H1 (cell line): ENCODE measurements around the gene ADGRG2. TPM values are rescaled to one million over a fixed set of nuclear protein-coding genes. Genes with fewer than 3 reads are reported as not detected.
A peak's percentile ranks its signal among the peaks of the same experiment; 100 is the strongest.

Experiments used
- CTCF ChIA-PET: fragments of 300-600 bp; sonication (Branson Sonifier 250); formaldehyde crosslinking; loops from one replicate; lab custom pipeline; 2021; ENCODE audit not compliant: partially characterized antibody; lab: Charles Lee
- POLR2A ChIA-PET: fragments of 300-600 bp; sonication (Branson Sonifier 250); formaldehyde crosslinking; loops from one replicate; lab custom pipeline; 2021; ENCODE audit warnings: inconsistent platforms; ENCODE audit not compliant: partially characterized antibody; lab: Charles Lee
- DNase-seq, 2 experiments: peaks; one replicate each; pipeline versions ENCODE4 v3.0.0 to v3.0.0-alpha.2; 2010 to 2022; ENCODE audit warnings: low spot score in 2 of 2, low read depth in 1 of 2, mixed read lengths in 1 of 2
- FAIRE-seq: peaks from 2 replicates; lab custom pipeline; 2011; peaks lifted over from hg19 to GRCh38; lab: Jason Lieb, UNC
- H2AFZ ChIP-seq: 2 replicates; pipeline ENCODE4 v1.8.1; 2012; ENCODE audit warnings: low read length, inconsistent platforms
- H2AK5ac ChIP-seq: 2 replicates; pipeline ENCODE4 v1.6.1; 2013; ENCODE audit warnings: low read depth, low read length
- H2BK120ac ChIP-seq: replicated peaks from 2 replicates; pipeline ENCODE3; 2013; ENCODE audit warnings: low read depth, low read length, inconsistent platforms
- H2BK12ac ChIP-seq: 2 replicates; pipeline ENCODE4 v1.6.1; 2013; ENCODE audit warnings: low read depth, low read length
- H2BK15ac ChIP-seq: 2 replicates; pipeline ENCODE4 v1.6.1; 2013; ENCODE audit warnings: low read length
- H2BK20ac ChIP-seq: 2 replicates; pipeline ENCODE4 v1.6.1; 2013; ENCODE audit warnings: low read length
- H2BK5ac ChIP-seq: 2 replicates; pipeline ENCODE4 v1.6.1; 2013; ENCODE audit warnings: low read depth, low read length
- H3K14ac ChIP-seq: 2 replicates; pipeline ENCODE4 v1.6.1; 2013; ENCODE audit warnings: inconsistent platforms; ENCODE audit not compliant: insufficient read length
- H3K18ac ChIP-seq: 2 replicates; pipeline ENCODE4 v1.6.1; 2013; ENCODE audit warnings: low read length; ENCODE audit errors: extremely low read depth
- H3K23ac ChIP-seq: 2 replicates; pipeline ENCODE4 v1.6.1; 2013; ENCODE audit warnings: inconsistent platforms; ENCODE audit not compliant: insufficient read length
- H3K23me2 ChIP-seq: 2 replicates; pipeline ENCODE4 v1.6.1; 2013; ENCODE audit warnings: low read depth, low read length
- H3K27ac ChIP-seq: 2 replicates; pipeline ENCODE4 v1.6.1; 2011; ENCODE audit warnings: low read depth, low read length, inconsistent platforms
- H3K27me3 ChIP-seq, 4 experiments: replicated peaks in 1 of 4; 1 replicate in 1 of 4; 2 replicates in 3 of 4; pipeline versions ENCODE4 v1.6.1 to v1.8.1; 2011 to 2013; ENCODE audit warnings: low read length in 3 of 4, mild to moderate bottlenecking in 3 of 4, inconsistent platforms in 2 of 4, mixed read lengths in 2 of 4, moderate library complexity in 1 of 4; ENCODE audit not compliant: control insufficient read depth in 3 of 4, insufficient read depth in 3 of 4; ENCODE audit errors: extremely low read depth in 1 of 4
- H3K36me3 ChIP-seq, 4 experiments: 2 replicates each; pipeline versions ENCODE4 v1.6.1 to v1.8.1; 2011 to 2013; ENCODE audit warnings: mild to moderate bottlenecking in 4 of 4, low read length in 3 of 4, moderate library complexity in 2 of 4, control low read depth in 1 of 4, inconsistent platforms in 1 of 4; ENCODE audit not compliant: insufficient read depth in 4 of 4, control insufficient read depth in 2 of 4
- H3K4ac ChIP-seq: replicated peaks from 2 replicates; pipeline ENCODE3; 2013; ENCODE audit warnings: low read length, low read depth, mixed read lengths, inconsistent platforms; ENCODE audit not compliant: insufficient read length
- H3K4me1 ChIP-seq, 4 experiments: replicated peaks in 1 of 4; 1 replicate in 1 of 4; 2 replicates in 3 of 4; pipeline versions ENCODE4 v1.6.1 to v1.8.1; 2011 to 2013; ENCODE audit warnings: low read length in 3 of 4, inconsistent platforms in 2 of 4, mixed read lengths in 1 of 4; ENCODE audit not compliant: insufficient read depth in 4 of 4, control insufficient read depth in 3 of 4
- H3K4me2 ChIP-seq, 2 experiments: 2 replicates each; pipeline versions ENCODE4 v1.6.1 to v1.8.1; 2011 to 2013; ENCODE audit warnings: low read depth in 2 of 2, low read length in 2 of 2, control low read depth in 1 of 2, inconsistent platforms in 1 of 2, mild to moderate bottlenecking in 1 of 2; ENCODE audit not compliant: insufficient read depth in 1 of 2
- H3K4me3 ChIP-seq, 4 experiments: fragments of 200-600, 300-600 bp in 1 of 4; sonication (generic), shearing (Covaris generic), sonication (Bioruptor Twin) in 1 of 4; 2 replicates each; pipeline versions ENCODE4 v1.5.1 to v1.8.1; 2011 to 2016; ENCODE audit warnings: low read length in 4 of 4, low read depth in 3 of 4, control low read depth in 2 of 4, inconsistent platforms in 2 of 4, mild to moderate bottlenecking in 2 of 4, mixed read lengths in 1 of 4, moderate library complexity in 1 of 4; ENCODE audit not compliant: insufficient read depth in 2 of 4; ENCODE audit errors: extremely low read depth in 1 of 4
- H3K56ac ChIP-seq: replicated peaks from 2 replicates; pipeline ENCODE3; 2013; ENCODE audit warnings: low read depth, mild to moderate bottlenecking, mixed read lengths, low read length, inconsistent platforms; ENCODE audit not compliant: insufficient read length
- H3K79me1 ChIP-seq: 2 replicates; pipeline ENCODE4 v1.6.1; 2013; ENCODE audit warnings: low read depth, low read length, control low read depth
- H3K79me2 ChIP-seq, 2 experiments: 2 replicates each; pipeline versions ENCODE4 v1.6.1 to v1.8.1; 2012 to 2013; ENCODE audit warnings: low read length in 2 of 2, mild to moderate bottlenecking in 2 of 2, inconsistent platforms in 1 of 2; ENCODE audit not compliant: insufficient read depth in 2 of 2, control insufficient read depth in 1 of 2
- H3K9ac ChIP-seq, 4 experiments: replicated peaks in 1 of 4; 1 replicate in 1 of 4; 2 replicates in 3 of 4; pipeline versions ENCODE4 v1.6.1 to v1.8.1; 2011 to 2013; ENCODE audit warnings: low read depth in 3 of 4, low read length in 3 of 4, control low read depth in 2 of 4, mild to moderate bottlenecking in 2 of 4, moderate library complexity in 2 of 4, inconsistent platforms in 1 of 4; ENCODE audit errors: extremely low read depth in 1 of 4
- H3K9me3 ChIP-seq, 2 experiments: 2 replicates each; pipeline versions ENCODE4 v1.6.1 to v1.8.1; 2012 to 2013; ENCODE audit warnings: mild to moderate bottlenecking in 2 of 2, moderate library complexity in 2 of 2, control low read depth in 1 of 2, inconsistent platforms in 1 of 2, low read depth in 1 of 2, low read length in 1 of 2, mixed read lengths in 1 of 2; ENCODE audit not compliant: insufficient read depth in 2 of 2
- H4K20me1 ChIP-seq, 2 experiments: replicated peaks in 1 of 2; 2 replicates each; pipeline versions ENCODE3 to v1.8.1; 2011 to 2013; ENCODE audit warnings: inconsistent platforms in 2 of 2, low read length in 2 of 2, mild to moderate bottlenecking in 1 of 2; ENCODE audit not compliant: insufficient read depth in 2 of 2, control insufficient read depth in 1 of 2
- H4K5ac ChIP-seq: 2 replicates; pipeline ENCODE4 v1.6.1; 2013; ENCODE audit warnings: low read length, low read depth, mixed read lengths, inconsistent platforms; ENCODE audit not compliant: insufficient read length
- H4K8ac ChIP-seq: 2 replicates; pipeline ENCODE4 v1.8.0; 2013; ENCODE audit warnings: mild to moderate bottlenecking, moderate library complexity, low read length, inconsistent platforms; ENCODE audit not compliant: insufficient read depth; ENCODE audit errors: extremely low read depth
- H4K91ac ChIP-seq: replicated peaks from 2 replicates; pipeline ENCODE3; 2013; ENCODE audit warnings: low read length, mixed read lengths, inconsistent platforms; ENCODE audit not compliant: insufficient read length
- MAFK ChIP-seq: IDR thresholded peaks from 2 replicates; pipeline ENCODE4 v1.6.1; 2012; ENCODE audit warnings: low read depth, mild to moderate bottlenecking, improper control_type of control experiment, low read length
- RAD21 ChIP-seq, 2 experiments: IDR thresholded peaks in 1 of 2; conservative IDR thresholded peaks in 1 of 2; 2 replicates each; pipeline ENCODE4 v1.6.1; 2011; ENCODE audit warnings: low read depth in 2 of 2, low read length in 2 of 2, improper control_type of control experiment in 1 of 2, inconsistent platforms in 1 of 2, mild to moderate bottlenecking in 1 of 2, moderate library complexity in 1 of 2
- WGBS, 2 experiments: shearing (Covaris generic) in 1 of 2; methylation state at CpG; one replicate each; pipeline versions ENCODE4 v1.1.6 to v1.1.7; 2013 to 2015; ENCODE audit warnings: low lambda C conversion rate in 2 of 2, mixed read lengths in 2 of 2, inconsistent platforms in 1 of 2, low coverage in 1 of 2, missing lambda C conversion rate in 1 of 2; ENCODE audit not compliant: insufficient replicate concordance in 2 of 2, insufficient coverage in 1 of 2, insufficient read length in 1 of 2; ENCODE audit errors: extremely low coverage in 1 of 2, missing lambda C conversion rate in 1 of 2; 5-methylcytosine and 5-hydroxymethylcytosine counted together
- polyA plus RNA-seq, 7 experiments: library from polyadenylated mRNA; depleted of rRNA in 3 of 7; stranded (reverse) in 5 of 7; unstranded in 2 of 7; fragments of >200 nt in 5 of 7; fragments of 200-250 nt in 2 of 7; gene quantifications; 1 replicate in 5 of 7; 2 replicates in 1 of 7; 4 replicates in 1 of 7; pipeline versions ENCODE4 v1.2.1 to v1.2.3, GENCODE V29; 2011 to 2013; ENCODE audit warnings: missing spikeins in 2 of 7, mixed read lengths in 2 of 7
- total RNA-seq: library from RNA; stranded (reverse); fragmentation: NEBNext Ultra II Directional; extraction: Animal tissue kit (Norgen Biotek cat#: 25700); gene quantifications from 2 replicates; pipeline ENCODE4 v1.2.1, GENCODE V29; 2021

ADGRG2 gene
- total and polyA plus RNA-seq, 2 of the 8 experiments (the other 6 are each of a cell fraction or from before 2014, with no cell fraction given): 8.9 to 13.3 TPM

- Histone ChIP-seq H3K56ac (no peak overlapping the region), H3K27ac (no peak overlapping the region), H3K9ac (no peak overlapping the region), H3K36me3 (no peaks in the 10 kb centered on the region), H3K18ac (no peak overlapping the region), H3K4me1 (no peaks in the 10 kb centered on the region), H2BK5ac (no peak overlapping the region), H2AK5ac (no peak overlapping the region), H3K4ac (no peak overlapping the region), H2BK12ac (no peak overlapping the region), H4K20me1 (no peaks in the 10 kb centered on the region), H3K4me2 (no peak overlapping the region), H3K27me3 (no peaks in the 10 kb centered on the region), H3K23ac (no peak overlapping the region), H4K8ac (no peak overlapping the region), H4K5ac (no peak overlapping the region), H2AFZ (no peak overlapping the region), H3K79me1 (no peaks in the 10 kb centered on the region), H3K9me3 (no peaks in the 10 kb centered on the region), H3K4me3 (no peak overlapping the region), H3K14ac (no peak overlapping the region), H2BK20ac (no peak overlapping the region), H3K79me2 (no peaks in the 10 kb centered on the region), H4K91ac (no peak overlapping the region), H2BK120ac (no peak overlapping the region), H3K23me2 (no peaks in the 10 kb centered on the region), H2BK15ac (no peak overlapping the region)
- DNase-seq: no peak
- WGBS, 2 experiments: 47% methylated on average over 3 of the region's 3 CpGs; no CpG with 5 or more reads in 1 of the 2 experiments
- ChIA-PET CTCF (interaction anchor here (0.7 to 2.1 kb wide), 19 partner anchors 9 to 439 kb away, joined by 3 to 8 read pairs (median 3); no protein-coding TSS in a partner anchor), POLR2A (no interaction called here)
- peak in 1 of 2 experiments; percentile 29; a peak in 3 of 4 replicates for TF ChIP-seq RAD21 (IDR thresholded peaks at IDR 0.05 in 1 of 2, conservative IDR thresholded peaks at IDR 0.05 in 1 of 2; ENCODE audit: low read depth in 2 of 2, low read length in 2 of 2)
- no peak for TF ChIP-seq MAFK
- no peak for FAIRE-seq
Observed at GRCh38 chrX:19040373-19040772, 81.9 kb downstream of the ADGRG2 start.
